Tongue (tissue), 2 donors: ENCODE data around the gene ARHGAP19. TPM values are rescaled to one million over a fixed set of nuclear protein-coding genes. Genes with fewer than 3 reads are reported as not detected.

Experiments
- DNase-seq: peaks from one replicate; pipeline ENCODE4 v3.0.0-alpha.2; 2015
- total RNA-seq: library from RNA; depleted of rRNA; stranded (reverse); fragments of >200 nt; gene quantifications from one replicate; pipeline ENCODE4 v1.2.3, GENCODE V29; 2014

The ARHGAP19 gene
- total RNA-seq, 1 donor from 2014 or later = 20.1 TPM

DNA sequence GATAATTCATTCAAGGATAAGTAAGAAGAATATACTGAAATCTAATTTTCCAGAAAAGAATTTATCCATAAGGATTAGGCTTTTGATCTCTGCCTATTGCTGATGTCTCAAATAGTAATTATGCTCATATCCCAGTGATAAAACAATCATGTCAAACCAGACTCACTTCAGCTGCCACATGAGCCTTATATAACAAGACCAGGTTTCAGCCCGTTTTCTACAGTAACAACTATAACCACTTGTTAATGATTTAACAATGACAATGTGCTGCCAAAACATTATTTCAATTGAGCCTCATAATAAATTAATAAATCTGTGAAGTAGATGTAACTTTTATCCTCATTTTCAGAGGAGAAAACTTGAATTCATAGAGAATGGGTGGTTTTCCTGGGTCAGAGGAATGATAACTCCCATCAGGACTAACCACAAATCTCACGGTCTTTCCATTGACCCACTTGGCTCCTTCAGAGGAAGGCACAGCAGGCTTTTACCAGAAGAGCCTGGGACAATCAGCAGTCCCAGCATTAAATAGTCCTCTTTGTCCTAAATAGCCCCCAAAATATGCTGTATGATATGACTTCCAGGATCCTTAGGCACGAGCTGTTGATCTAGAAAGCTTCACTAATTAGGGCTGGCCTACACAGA is 64.2 kb downstream of the ARHGAP19 start:
- DNase-seq = no peak

DNA sequence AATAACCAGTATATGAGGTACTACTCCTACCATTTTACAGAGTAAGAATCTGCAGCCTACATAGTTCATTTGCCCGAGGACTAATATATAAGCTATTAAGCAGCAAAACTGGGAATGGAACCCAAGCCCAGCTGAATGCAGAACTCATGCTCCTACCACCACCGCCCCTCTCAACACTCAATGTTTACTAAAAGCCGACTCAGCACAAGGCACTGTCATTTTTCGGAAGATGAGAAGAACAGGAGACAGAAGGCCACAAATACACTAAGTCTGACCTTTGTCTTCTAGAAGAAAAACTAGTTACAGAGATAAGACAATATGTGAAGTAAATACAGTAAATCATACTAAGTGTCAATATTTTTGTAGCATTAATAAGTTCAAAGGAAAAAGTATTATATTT is 66.0 kb downstream of the ARHGAP19 start:
- no peak for DNase-seq

GRCh38 chr10:97224483-97225435 is 67.7 kb downstream of the ARHGAP19 start:
- DNase-seq = peak; percentile 16

- peak; percentile 19 for DNase-seq
Observed at GRCh38 chr10:97222326-97222961, 70.0 kb downstream of the ARHGAP19 start.

DNA sequence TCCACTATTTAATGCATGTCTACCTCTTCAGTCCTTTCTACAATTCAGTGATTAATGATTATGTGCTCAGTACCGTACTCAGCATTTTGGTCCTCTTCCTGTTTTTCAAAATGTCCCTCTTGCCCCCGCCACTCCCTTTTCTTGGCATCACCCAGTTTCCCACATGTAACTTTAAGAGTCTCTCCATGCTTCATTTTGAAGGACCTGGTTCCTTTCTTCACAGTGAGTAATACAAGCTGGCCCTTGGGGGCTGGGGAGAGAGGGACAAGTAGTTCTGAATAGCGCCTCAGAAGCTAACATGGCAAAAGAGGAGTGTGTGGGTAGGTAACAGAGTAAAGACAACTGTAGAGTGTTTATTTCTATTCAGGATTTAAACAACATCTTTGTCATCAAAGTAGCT is 72.1 kb downstream of the ARHGAP19 start:
- DNase-seq = no peak

DNA sequence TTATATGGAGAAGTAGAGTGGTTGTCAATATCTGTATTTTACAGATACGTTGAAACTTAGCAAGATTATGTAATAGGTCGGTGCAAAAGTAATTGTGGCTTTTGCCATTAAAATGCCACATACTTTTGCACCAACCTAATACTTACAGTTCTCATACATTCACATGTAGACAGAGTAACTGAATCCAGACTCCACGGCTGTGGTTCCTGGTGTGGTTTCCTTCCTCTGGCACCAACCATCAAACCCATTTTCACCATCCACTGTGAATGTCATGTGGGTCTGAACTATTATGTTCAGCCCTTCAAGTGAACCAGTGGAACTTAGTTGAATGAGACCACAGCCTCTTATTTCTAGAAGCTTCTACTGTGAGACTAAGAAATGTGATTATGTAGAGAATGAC is 75.1 kb downstream of the ARHGAP19 start:
- DNase-seq = no peak

DNA sequence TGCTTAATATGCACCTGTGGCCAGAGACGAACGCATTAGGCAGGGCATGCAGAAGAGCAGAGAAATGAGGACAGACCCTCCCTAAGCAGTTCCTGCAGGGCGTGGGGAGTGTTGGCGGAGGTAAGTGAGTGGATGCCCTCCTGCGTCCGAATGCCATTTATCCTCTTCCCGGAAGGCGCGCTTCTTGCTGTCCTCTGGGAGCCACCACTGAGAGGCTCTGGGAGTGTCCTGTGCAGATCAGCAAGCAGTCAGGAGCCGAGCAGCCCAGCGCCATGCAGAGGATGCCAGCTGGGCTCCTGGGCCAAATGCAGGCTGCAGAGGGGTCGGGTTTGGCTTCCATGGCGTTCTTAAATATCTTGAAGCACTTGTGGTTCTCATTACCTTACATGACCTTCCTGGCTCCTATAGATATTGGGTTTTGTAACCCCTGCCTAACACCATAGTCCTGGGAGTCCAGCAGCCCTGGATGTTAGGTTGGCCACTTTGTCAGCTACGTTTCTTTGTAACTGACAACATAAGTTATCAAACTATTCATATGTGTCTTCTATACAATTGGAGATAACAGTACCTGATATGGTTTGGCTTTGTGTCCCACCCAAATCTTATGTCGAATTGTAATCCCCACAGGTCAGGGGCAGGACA is 76.7 kb downstream of the ARHGAP19 start:
- no peak for DNase-seq

GRCh38 chr10:97213431-97213830 is 79.0 kb downstream of the ARHGAP19 start:
- DNase-seq = no peak

DNA sequence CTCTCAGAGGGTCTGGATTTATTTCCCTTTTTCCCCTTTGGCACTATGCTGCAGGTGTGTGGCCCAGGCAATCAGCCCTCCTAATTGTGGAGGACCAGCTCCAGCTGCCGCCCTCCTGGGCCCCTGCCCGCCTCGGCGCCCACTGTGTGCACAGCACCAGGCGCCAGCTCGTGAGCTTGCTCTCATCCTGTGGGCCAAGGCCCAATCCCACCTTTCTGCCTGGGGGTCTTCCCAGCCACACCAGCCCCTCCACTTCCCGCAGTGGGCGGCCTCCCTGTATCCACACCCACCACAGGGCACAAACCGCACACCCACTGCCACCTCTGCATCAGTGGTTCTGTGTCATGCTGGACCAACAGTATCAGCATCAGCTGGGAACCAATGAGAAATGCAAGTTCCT is 81.2 kb downstream of the ARHGAP19 start:
- DNase-seq = no peak

DNA sequence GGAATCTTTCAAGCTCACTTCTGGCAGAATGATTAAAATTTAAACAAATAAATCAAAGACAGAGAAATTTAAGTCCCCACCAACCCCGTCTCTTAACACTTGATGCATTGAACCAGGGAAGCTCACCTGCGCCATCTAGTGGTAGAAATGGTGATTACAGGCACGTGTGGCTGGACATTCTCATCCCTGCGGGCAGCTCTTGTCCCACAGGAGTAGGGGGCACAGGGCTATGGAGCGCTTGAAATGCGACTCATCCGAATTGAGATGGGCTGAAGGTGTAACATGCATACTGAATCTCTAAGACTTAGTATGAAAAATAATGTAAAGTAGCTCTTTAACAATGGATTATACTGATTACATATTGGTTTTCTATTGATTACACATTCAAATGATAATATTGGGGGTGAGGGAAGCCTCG is 81.9 kb downstream of the ARHGAP19 start:
- DNase-seq = peak; percentile 89

DNA sequence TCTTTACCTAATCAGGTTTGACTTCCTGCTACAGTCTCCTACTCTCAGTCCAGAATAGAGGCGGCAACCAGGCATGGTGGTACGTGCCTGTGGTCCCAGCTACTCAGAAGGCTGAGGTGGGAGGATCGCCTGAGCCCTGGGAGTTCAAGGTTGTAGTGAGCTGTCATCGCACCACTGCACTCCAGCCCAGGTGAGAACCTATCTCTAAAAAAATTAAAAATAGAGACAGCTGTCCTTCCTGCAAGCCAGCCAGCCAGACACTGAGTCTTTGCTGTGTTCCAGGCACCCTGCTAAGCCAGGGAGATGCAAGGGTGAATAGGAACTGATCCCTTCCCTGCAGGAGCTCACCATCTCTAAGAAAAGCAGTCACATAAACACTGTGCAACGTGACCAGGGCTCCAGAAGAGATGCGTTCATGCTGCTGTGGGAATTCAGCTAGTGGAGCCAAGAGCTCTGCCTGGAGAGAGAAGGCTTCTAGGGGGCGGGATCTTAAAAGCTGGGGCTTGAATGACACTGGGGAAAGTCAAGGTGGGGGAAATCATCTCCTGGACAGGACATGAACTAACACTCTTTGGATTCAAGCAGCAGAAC is 84.6 kb downstream of the ARHGAP19 start:
- DNase-seq = no peak

GRCh38 chr10:97207131-97207530 is 85.3 kb downstream of the ARHGAP19 start:
- no peak for DNase-seq

- DNase-seq = no peak
Observed at GRCh38 chr10:97204826-97205679, 87.4 kb downstream of the ARHGAP19 start.

DNA sequence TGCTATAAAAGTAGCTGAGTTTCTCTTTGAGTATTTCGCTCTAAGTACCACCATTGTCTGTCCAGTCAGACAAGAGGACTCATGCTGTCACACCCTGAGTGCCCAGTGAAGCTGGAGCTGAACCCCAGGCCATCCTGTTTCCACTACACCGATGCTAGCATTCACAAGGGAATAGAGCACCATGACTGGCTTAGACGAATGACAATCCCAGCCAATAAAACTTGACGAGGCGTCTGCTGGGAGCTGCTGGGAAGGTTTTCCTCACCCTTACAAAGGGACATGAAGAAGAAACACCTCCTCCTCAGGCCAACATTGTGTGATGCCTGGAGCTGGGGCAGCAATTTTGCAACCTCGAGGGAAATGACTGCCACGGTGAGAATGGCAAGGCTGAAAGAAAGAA is 89.2 kb downstream of the ARHGAP19 start:
- no peak for DNase-seq

GRCh38 chr10:97200616-97201015 is 91.8 kb downstream of the ARHGAP19 start:
- DNase-seq = no peak

DNA sequence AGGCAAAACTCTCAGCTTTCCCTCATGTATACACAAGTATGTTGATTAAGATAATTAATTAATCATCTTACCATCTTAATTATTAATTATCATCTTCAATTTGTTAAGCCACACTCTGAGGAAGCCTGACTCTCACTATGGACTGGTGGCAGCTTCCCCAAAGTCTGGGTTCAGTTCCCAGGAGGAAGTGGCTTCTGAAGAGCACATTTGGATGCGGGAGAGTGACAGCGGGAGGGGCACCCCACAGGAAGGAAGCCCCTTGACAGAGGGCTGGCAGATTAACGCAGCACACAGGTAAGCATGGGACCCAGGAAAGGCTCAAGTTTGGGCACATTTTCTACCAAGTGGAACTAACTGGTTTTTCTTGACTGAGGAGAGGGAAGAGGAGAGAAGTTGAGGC is 93.3 kb downstream of the ARHGAP19 start:
- no peak for DNase-seq

DNA sequence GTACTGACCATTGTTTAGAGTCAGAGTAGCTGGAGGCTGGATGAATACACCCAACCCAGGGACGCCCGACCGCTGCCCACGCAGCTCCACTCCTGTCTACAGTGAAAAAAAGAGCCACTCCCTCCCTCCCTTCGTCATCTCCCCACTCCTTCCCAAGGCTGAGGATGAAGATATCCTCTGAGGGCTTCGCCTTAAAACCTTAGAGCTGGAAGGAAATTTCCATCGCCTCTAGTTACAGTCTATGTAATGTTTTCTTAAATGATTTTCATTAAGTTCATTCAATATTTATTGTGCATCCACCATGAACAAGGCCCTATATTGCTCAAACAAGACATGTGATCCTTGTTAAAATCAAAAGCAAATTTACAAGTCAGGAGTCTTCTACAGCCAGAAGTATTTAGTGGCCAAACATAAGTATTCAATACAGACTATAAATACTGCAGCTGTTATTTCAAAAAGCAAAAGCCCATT is 95.4 kb downstream of the ARHGAP19 start:
- no peak for DNase-seq

GRCh38 chr10:97196223-97197029 is 96.0 kb downstream of the ARHGAP19 start:
- DNase-seq = peak; percentile 78

DNA sequence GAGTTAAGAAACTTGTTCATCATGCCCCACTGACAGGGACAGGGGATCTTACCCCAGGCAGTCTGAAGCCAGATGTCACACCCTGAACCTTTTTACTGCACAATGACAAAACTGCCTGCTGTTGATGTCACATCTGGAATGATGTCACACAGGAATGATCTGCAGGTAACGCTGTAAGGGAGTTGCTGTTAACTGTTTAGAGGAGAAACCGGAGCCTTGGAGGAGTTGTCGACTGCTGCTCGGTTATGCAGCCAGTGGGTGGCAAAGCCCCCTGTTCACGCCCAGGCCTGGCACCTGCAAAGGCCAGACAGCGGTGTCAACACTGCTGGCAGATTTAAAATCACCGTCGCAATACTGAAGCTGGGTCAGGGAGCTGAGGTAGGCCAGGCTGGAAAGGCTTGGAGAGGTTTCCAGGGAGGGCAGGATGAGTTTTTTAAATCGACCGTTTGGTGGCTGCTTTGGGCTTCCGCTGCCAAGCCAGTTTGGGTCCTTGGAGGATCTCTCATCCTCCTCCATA is 96.7 kb downstream of the ARHGAP19 start:
- no peak for DNase-seq

DNA sequence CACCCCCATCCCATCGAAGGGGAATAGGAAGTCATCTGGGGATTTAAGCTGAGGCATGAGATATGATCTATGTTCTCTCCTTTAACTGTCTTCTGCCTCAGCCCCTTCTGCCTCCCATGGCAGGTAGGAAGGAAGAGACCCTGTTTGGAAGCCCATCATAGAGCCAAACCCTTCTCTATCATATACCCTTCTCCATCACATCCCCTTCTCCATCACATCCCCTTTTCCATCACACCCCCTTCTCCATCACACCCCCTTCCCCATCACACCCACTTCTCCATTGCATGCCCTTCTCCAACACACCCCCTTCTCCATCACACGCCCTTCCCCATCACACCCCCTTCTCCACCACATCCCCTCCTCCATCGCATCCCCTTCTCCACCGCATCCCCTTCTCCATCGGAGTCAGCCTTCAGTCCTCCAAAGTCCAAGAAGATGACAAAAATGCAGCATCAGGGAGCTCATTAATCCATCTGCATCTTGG is 99.4 kb downstream of the ARHGAP19 start:
- DNase-seq = no peak
